HCT116 (cell line): ENCODE results near the gene BBIP1.

Experiments
- ATF3 ChIP-seq: IDR thresholded peaks from 2 replicates; pipeline ENCODE4 v1.6.1; 2012
- CBX3 ChIP-seq: IDR thresholded peaks from 2 replicates; pipeline ENCODE4 v1.6.1; 2012; ENCODE audit warnings: low read depth
- CEBPB ChIP-seq: IDR thresholded peaks from 2 replicates; pipeline ENCODE4 v1.6.1; 2012; ENCODE audit warnings: low read depth
- CTCF ChIP-seq, 3 experiments: fragments of 200-600 bp in 1 of 3; sonication (generic) in 1 of 3; IDR thresholded peaks in 2 of 3; conservative IDR thresholded peaks in 1 of 3; 2 replicates each; pipeline ENCODE4 v1.5.1; 2012 to 2017; ENCODE audit warnings: low read depth in 2 of 3, low read length in 2 of 3, antibody characterized with exemption in 1 of 3, borderline replicate concordance in 1 of 3, control low read depth in 1 of 3, mild to moderate bottlenecking in 1 of 3, mixed read lengths in 1 of 3, mixed run types in 1 of 3, moderate library complexity in 1 of 3; ENCODE audit not compliant: insufficient read depth in 1 of 3
- EGR1 ChIP-seq: IDR thresholded peaks from 2 replicates; pipeline ENCODE4 v1.6.1; 2012; ENCODE audit warnings: low read depth
- EZH2 ChIP-seq: fragments of 200-600 bp; sonication (generic); IDR thresholded peaks from 2 replicates; pipeline ENCODE4 v1.6.1; 2017; ENCODE audit warnings: antibody characterized with exemption, mixed run types
- JUND ChIP-seq: IDR thresholded peaks from 2 replicates; pipeline ENCODE4 v1.6.1; 2012
- MAX ChIP-seq: IDR thresholded peaks from 2 replicates; pipeline ENCODE4 v1.6.1; 2012
- POLR2A ChIP-seq: IDR thresholded peaks from 2 replicates; pipeline ENCODE4 v1.7.0; 2011; ENCODE audit warnings: borderline replicate concordance; ENCODE audit not compliant: insufficient read depth, insufficient read length; ENCODE audit errors: extremely low read depth
- POLR2AphosphoS5 ChIP-seq: IDR thresholded peaks from 2 replicates; pipeline ENCODE4 v1.6.1; 2011; ENCODE audit warnings: mild to moderate bottlenecking, low read depth, low read length, moderate library complexity
- RAD21 ChIP-seq: IDR thresholded peaks from 2 replicates; pipeline ENCODE4 v1.6.1; 2012; ENCODE audit warnings: low read depth, mild to moderate bottlenecking
- SP1 ChIP-seq: IDR thresholded peaks from 2 replicates; pipeline ENCODE4 v1.6.1; 2012; ENCODE audit warnings: low read depth
- YY1 ChIP-seq: IDR thresholded peaks from 2 replicates; pipeline ENCODE4 v1.6.1; 2011; ENCODE audit warnings: low read length, low read depth, moderate library complexity, mild to moderate bottlenecking; ENCODE audit not compliant: insufficient replicate concordance; ENCODE audit errors: extremely low read depth
- ZNF274 ChIP-seq: fragments of 200-500 bp; sonication (Bioruptor generic); IDR thresholded peaks from 2 replicates; pipeline ENCODE4 v1.6.1; 2014; ENCODE audit warnings: mild to moderate bottlenecking, low read depth, low read length, inconsistent platforms

- TF ChIP-seq POLR2AphosphoS5 = no peak; the same call in 1 of the 2 replicates
- TF ChIP-seq CTCF (IDR thresholded peaks at IDR 0.05 in 2 of 3, conservative IDR thresholded peaks at IDR 0.05 in 1 of 3; ENCODE audit: borderline replicate concordance in 1 of 3, insufficient read depth in 1 of 3, low read depth in 2 of 3, low read length in 2 of 3) = peak in 1 of 3 experiments; percentile 35; a peak in 1 of 6 replicates
- TF ChIP-seq JUND = no peak
- TF ChIP-seq ATF3 = no peak
- TF ChIP-seq RAD21 = 0 out of 2 replicates have a peak, but pooled peaks have one; percentile 9
- TF ChIP-seq POLR2A = no peak
- no peak for TF ChIP-seq EGR1
- TF ChIP-seq EZH2 = no peak
- TF ChIP-seq YY1 = peak; percentile 21
- peak; percentile 79; the same call in 1 of the 2 replicates for TF ChIP-seq CEBPB
- no peak for TF ChIP-seq SP1
- TF ChIP-seq MAX = peak; percentile 95
- TF ChIP-seq ZNF274 = no peak
- TF ChIP-seq CBX3 = peak; percentile 56; the same call in 1 of the 2 replicates
Observed at GRCh38 chr10:110872145-110872983, 46.6 kb downstream of the BBIP1 start.
